HL-60 (cell line): ENCODE results near the gene ARID1B.

Source experiments
- DNase-seq, 2 experiments: peaks; one replicate each; pipeline ENCODE4 v3.0.0-alpha.2; 2010 to 2020; ENCODE audit warnings: low read depth in 1 of 2, low spot score in 1 of 2
- H3K27ac ChIP-seq: fragments of 250-450 bp; sonication (Bioruptor Pico); replicated peaks from 2 replicates; pipeline ENCODE4 v1.5.1; 2020; ENCODE audit warnings: mild to moderate bottlenecking, moderate library complexity
- H3K27me3 ChIP-seq: fragments of 250-450 bp; sonication (Bioruptor Pico); 2 replicates; pipeline ENCODE4 v1.5.1; 2021; ENCODE audit warnings: mild to moderate bottlenecking, moderate library complexity; ENCODE audit not compliant: insufficient read depth, poor library complexity, severe bottlenecking
- H3K4me3 ChIP-seq: replicated peaks from 2 replicates; pipeline ENCODE4 v1.5.1; 2011; ENCODE audit warnings: mild to moderate bottlenecking, control low read depth, low read length; ENCODE audit not compliant: insufficient read depth
- GABPA ChIP-seq: IDR thresholded peaks from 2 replicates; pipeline ENCODE4 v1.6.1; 2012; ENCODE audit warnings: low read depth
- POLR2AphosphoS5 ChIP-seq: IDR thresholded peaks from 2 replicates; pipeline ENCODE4 v1.6.1; 2012; ENCODE audit warnings: low read depth
- SPI1 ChIP-seq: IDR thresholded peaks from 2 replicates; pipeline ENCODE4 v1.6.1; 2012; ENCODE audit warnings: low read depth, mild to moderate bottlenecking, borderline replicate concordance
- TF ChIP-seq, protein P1 (sequence below): IDR thresholded peaks from one replicate; pipeline ENCODE4 v1.5.1; 2011; ENCODE audit warnings: low read length, control low read depth, inconsistent platforms; ENCODE audit not compliant: insufficient read depth
- TF ChIP-seq, protein P2 (sequence below): IDR thresholded peaks from 2 replicates; pipeline ENCODE4 v1.6.1; 2012; ENCODE audit warnings: low read depth; ENCODE audit not compliant: insufficient replicate concordance

ARID1B gene

GRCh38 chr6:156994215-156995076, 217.3 kb downstream of the ARID1B start:
- Histone ChIP-seq H3K4me3 (no peak overlapping the region), H3K27ac (no peak overlapping the region), H3K27me3 (no peaks in the 10 kb centered on the region)
- no peak for DNase-seq
- TF ChIP-seq, protein P1, sequence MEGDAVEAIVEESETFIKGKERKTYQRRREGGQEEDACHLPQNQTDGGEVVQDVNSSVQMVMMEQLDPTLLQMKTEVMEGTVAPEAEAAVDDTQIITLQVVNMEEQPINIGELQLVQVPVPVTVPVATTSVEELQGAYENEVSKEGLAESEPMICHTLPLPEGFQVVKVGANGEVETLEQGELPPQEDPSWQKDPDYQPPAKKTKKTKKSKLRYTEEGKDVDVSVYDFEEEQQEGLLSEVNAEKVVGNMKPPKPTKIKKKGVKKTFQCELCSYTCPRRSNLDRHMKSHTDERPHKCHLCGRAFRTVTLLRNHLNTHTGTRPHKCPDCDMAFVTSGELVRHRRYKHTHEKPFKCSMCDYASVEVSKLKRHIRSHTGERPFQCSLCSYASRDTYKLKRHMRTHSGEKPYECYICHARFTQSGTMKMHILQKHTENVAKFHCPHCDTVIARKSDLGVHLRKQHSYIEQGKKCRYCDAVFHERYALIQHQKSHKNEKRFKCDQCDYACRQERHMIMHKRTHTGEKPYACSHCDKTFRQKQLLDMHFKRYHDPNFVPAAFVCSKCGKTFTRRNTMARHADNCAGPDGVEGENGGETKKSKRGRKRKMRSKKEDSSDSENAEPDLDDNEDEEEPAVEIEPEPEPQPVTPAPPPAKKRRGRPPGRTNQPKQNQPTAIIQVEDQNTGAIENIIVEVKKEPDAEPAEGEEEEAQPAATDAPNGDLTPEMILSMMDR, result no peak
- TF ChIP-seq SPI1, result no peak
- TF ChIP-seq, protein P2, sequence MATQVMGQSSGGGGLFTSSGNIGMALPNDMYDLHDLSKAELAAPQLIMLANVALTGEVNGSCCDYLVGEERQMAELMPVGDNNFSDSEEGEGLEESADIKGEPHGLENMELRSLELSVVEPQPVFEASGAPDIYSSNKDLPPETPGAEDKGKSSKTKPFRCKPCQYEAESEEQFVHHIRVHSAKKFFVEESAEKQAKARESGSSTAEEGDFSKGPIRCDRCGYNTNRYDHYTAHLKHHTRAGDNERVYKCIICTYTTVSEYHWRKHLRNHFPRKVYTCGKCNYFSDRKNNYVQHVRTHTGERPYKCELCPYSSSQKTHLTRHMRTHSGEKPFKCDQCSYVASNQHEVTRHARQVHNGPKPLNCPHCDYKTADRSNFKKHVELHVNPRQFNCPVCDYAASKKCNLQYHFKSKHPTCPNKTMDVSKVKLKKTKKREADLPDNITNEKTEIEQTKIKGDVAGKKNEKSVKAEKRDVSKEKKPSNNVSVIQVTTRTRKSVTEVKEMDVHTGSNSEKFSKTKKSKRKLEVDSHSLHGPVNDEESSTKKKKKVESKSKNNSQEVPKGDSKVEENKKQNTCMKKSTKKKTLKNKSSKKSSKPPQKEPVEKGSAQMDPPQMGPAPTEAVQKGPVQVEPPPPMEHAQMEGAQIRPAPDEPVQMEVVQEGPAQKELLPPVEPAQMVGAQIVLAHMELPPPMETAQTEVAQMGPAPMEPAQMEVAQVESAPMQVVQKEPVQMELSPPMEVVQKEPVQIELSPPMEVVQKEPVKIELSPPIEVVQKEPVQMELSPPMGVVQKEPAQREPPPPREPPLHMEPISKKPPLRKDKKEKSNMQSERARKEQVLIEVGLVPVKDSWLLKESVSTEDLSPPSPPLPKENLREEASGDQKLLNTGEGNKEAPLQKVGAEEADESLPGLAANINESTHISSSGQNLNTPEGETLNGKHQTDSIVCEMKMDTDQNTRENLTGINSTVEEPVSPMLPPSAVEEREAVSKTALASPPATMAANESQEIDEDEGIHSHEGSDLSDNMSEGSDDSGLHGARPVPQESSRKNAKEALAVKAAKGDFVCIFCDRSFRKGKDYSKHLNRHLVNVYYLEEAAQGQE, result no peak
- TF ChIP-seq POLR2AphosphoS5, result no peak
- TF ChIP-seq GABPA, result no peak

DNA sequence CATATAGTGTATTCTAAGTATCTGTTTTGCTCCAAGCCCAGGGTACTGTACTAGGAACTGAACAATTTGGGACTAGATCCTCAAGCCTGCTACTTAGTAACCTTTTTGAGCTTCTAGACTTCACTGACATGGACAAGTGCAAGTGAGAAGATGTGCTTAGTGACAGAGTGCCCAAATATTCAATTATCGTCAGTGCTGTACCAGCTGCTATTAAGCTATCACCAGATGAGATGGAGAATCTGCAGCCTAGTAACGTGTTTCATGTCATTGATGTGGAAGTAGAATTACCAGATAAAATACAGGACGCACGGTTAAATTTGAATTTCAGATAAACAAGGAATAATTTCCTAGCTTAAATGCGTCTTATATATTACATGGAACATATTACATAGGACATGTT, 218.3 kb downstream of the ARID1B start:
- H3K27ac ChIP-seq, result no peak overlapping the region
- no peak overlapping the region for H3K4me3 ChIP-seq
- DNase-seq, result no peak
- no peaks in the 10 kb centered on the region for H3K27me3 ChIP-seq
- TF ChIP-seq, protein P2, result no peak
- TF ChIP-seq POLR2AphosphoS5, result no peak
- TF ChIP-seq, protein P1, result no peak
- TF ChIP-seq SPI1, result no peak
- no peak for TF ChIP-seq GABPA

DNA sequence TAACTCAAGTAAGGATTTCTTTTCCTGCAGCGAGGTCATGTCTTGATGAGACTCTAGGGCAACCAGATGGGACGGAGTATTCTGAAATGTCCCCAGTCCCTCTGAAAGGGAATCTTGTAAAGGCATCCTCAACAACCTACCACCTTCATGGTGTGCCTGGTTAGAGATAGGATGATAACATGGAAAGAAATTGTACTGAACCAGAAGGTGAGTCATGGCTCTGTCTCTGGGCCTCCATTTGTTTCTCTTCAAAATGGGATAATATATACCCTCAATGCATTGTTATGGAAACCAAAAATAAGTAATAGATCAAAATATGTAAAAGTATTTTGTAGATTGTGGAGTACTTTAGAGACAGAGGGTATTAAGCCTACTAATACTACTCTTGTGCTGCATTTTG, 219.1 kb downstream of the ARID1B start:
- Histone ChIP-seq H3K27ac (no peak overlapping the region), H3K4me3 (no peak overlapping the region), H3K27me3 (no peaks in the 10 kb centered on the region)
- no peak for TF ChIP-seq POLR2AphosphoS5
- TF ChIP-seq, protein P2, result no peak
- TF ChIP-seq, protein P1, result no peak
- TF ChIP-seq GABPA, result no peak
- no peak for TF ChIP-seq SPI1
- no peak for DNase-seq
